ENCODE results near the gene KCNAB2.
"Not testable (repeated sequence)": the region's sequence is repeated elsewhere in the genome, so short reads cannot be mapped to it uniquely, and the experiment has no call there.

KCNAB2 gene

DNA sequence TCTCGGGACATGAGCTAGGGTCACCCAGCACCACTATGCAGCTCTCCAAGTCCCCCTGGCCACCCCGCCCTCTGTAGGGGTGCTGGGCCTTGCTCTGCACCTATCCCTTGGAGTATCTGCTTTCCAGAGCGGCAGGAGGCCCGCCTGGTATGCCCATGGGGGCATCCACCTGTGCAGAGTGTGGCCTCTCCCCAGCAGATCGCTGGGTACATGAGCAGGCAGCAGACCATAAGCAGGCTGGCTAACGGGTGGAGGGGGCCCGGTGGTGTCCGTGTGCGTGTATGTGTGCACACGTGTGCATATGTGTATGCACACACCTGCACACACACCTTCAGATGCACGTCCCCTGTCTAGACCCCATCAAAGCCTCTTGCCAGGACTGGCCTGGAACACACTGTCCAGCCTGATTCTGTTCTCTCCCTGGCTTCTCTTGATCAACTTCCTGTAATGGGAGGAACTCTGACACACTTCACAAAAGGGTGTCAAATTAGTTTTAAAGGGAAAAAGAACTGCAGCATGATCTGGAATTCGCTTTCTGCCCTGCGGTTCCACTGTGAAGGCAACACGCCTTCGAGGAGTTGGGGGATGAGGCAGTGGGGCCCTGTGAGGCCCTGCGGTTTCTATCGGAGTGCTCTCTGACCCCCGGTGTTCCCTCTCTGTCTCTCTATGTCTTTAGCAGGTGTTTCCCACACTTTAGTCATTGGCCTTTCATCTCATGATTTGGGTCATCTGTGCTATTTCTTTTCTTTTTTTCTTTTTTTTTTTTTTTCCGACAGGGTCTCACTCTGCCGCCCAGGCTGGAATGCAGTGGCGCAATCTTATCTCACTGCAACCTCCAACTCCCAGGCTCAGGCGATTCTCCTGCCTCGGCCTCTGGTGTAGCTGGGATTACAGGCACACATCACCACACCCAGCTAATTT is 36.3 kb upstream of the KCNAB2 start:
- DNase-seq (ENCODE audit: insufficient read length, low spot score) (no peak), FAIRE-seq (no peak)

DNA sequence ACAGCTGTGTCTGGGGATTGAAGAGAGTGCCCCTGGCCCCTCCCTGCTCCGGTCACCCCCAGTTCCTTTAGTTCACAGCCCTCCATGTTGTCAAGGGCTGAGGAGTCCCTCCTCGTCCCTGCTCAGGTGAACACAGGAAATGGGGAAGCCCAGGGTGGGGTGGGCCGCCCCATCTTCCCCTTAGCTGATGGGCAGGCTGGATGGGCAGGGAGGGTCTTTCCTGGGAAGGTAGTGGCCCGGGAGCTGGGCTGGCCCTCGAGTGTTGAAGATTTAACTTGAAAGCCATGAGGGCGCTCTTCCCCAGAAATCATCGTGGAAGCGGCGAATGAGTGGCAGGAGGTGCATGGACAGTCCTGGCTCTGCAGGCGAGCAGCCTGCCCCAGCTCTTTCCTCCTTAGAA is 35.1 kb upstream of the KCNAB2 start:
- no peak for FAIRE-seq

DNA sequence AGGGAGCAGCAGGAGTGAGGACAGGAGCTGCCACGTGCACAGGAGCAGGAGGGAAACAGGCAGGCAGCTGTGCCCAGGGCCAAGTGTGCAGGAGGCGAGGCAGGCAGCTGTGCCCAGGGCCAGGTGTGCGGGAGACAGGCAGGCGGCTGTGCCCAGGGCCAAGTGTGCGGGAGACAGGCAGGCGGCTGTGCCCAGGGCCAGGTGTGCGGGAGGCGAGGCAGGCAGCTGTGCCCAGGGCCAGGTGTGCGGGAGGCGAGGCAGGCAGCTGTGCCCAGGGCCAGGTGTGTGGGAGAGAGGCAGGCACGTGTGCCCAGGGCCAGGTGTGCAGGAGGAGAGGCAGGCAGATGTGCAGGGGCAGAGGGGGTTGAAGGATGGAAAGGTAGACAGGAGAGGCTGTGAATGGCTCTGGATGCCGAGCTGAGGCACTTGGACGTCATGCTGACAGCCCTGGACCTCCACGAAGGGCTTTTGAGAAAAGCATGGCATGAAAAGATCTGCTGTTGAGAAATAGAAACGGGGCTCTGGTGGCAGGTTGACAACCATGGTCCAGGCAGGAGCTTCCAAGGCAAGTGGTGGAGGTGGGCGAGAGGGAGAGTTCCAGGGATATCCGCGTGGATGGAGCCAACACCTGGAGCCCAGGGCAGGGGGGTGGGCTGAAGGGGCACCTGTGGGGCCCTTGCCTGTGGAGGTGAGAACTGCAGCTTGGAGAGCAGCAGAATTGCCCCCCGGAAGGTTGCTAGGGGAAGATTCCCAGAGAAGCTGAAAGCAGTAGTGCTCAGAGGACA is 34.3 kb upstream of the KCNAB2 start:
- DNase-seq (ENCODE audit: insufficient read length, low spot score): no peak

More for the DNA sequence above, 35.1 kb upstream of the KCNAB2 start:
- DNase-seq (ENCODE audit: insufficient read length, low spot score): no peak

DNA sequence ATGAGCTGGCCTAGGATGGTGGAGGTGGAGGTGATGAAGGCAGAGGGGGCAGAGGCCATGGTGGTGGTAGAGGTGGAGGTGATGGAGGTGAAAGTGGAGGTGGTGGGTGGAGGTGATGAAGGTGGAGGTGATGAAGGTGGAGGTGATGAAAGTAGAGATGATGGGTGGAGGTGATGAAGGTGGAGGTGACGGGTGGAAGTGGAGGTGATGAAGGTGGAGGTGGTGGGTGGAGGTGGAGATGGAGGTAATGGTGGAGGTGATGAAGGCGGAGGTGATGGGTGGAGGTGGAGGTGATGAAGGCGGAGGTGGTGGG is 33.8 kb upstream of the KCNAB2 start:
- no peak for DNase-seq (ENCODE audit: insufficient read length, low spot score)
- FAIRE-seq: no peak

More for the DNA sequence above, 34.3 kb upstream of the KCNAB2 start:
- no peak for FAIRE-seq

DNA sequence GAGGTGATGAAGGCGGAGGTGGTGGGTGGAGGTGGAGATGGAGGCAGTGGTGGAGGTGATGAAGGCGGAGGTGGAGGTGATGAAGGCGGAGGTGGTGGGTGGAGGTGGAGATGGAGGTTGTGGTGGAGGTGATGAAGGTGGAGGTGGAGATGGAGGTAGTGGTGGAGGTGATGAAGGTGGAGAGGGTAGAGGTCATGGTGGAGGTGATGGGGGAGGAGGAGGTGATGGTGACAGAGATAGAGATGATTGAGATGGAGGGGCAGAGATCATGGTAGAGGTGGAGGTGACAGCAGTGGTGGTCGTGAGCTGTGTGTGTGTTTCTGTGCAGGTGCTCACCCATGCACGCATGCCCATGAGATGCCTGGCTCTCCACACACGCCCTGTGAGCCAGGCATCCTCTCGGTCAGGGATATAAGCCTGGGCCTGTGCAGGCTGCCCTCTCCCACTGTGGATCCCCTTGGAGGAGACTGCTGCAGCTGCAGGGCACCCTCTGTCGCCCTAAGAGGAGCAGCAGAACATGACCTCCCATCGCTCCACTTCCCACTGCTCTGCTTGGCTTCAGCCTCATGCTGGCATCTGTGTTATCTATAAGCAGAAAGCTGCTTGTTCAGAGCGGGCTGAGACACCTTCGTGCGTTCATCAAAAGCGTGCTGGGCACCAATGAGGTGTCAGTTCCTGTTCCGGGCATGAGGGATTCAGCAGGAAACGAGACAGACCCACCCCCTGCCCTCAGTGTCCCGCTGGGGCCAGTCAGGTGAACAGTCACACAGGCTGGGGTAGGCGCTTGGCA is 33.0 kb upstream of the KCNAB2 start:
- DNase-seq (ENCODE audit: insufficient read length, low spot score): no peak
- FAIRE-seq: no peak

DNA sequence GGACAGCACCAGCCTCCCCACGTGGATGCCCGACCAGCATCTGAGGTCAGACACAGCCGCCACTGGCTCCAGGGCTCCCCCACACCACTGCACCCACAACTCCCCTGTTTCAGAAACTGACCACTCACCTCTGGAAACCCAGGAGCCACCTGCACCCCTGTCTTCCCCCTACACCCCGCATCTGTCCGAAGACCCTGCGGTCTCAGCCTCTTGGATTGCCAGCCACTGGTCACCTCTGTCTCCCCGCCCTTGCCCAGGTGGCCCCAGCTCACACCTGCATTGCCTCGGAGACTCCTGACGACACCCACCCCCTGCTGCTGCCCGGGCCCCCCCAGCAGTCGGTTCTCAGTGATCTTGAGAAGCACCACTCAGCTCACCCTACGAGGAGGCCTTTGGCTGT is 32.2 kb upstream of the KCNAB2 start:
- no peak for FAIRE-seq
- DNase-seq (ENCODE audit: insufficient read length, low spot score): no peak

DNA sequence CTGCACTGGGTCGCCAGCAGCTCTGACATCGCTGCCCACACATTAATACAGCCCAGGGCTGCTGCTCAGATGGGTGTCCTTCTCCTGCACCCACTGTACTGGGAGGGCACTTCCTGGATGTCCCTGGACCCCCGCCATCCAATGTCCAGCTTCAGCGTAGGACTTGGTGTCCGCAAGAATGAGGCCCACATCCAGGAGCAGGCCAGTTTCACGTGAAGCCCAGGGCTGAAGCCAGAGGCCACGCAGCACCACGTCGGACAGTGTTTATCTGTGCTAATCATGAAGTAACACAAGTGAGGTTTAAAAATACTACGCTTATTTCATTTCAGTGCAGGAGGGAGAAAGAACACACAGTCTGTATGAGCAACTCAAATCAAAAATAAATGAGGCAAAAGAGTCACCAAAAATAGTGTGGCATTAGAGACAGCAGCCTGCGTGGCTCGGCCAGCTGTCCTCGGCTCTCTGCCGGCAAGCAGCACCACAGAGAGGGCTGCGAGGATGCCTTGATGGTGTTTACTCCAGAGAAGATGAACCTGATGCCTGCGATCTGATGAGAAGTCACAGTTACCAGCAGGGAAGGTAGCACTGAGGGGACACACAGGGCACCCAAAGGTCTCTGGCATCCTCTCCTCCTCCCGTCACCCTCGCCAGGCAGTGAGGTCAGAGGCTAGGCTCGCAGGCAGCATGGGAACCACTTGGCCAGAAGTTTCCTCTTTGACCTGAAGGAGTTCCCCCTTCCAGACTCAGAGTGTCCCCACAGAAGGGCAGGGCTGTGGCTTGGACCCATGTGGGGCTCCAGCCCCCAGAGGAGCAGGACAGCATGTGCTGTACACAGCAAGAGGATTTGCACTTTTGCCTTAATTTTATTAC is 31.3 kb upstream of the KCNAB2 start:
- no peak for DNase-seq (ENCODE audit: insufficient read length, low spot score)
- FAIRE-seq: no peak

DNA sequence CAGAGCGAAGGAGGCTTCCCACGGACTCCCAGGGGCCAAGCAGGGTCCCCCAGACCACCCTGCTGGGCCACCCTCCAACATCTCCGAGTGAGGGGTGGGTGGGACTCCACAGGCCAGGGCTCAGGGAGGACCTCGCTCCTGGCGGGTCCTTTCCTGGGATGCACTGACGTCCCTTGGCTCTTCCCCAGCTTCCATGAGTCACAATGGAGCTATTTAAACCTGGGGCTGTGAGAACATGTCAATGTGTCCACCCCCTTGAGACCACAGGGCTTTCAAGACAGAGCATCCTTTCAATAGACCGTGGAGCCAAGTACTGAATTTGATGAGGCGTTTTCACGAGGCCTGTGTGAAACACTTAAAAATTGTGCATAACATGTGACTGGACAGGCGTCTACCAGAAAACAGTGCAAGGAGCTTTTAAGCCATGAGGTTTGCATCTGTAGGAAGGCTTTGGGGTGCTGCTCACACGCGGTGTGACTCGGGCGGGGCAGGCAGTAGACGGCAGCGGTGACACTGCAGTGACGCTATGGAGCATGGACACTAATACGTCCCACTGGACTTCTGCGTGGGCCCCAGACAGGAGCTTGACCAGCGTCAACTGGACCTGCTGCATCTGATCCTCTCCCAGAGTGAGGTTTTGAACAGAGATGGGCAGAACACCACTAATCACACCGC is 29.4 kb upstream of the KCNAB2 start:
- DNase-seq (ENCODE audit: insufficient read length, low spot score) (peak; percentile 69), FAIRE-seq (no peak)

DNA sequence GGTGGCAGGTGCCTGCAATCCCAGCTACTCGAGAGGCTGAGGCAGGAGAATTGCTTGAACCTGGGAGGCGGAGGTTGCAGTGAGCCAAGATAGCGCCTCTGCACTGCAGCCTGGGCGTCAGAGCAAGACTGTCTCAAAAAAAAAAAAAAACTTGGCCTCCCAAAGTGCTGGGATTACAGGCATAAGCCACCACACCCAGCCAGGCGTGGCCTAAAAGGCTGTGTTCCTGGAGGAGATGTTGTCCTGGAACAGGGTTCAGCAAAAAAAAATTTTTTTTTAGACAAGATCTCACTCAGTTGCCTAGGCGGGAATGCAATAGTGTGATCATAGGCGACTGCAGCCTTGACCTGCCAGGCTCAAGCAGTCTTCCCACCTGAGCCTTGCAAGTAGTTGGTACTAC is 28.0 kb upstream of the KCNAB2 start:
- FAIRE-seq; DNase-seq (ENCODE audit: insufficient read length, low spot score): not testable (repeated sequence)

DNA sequence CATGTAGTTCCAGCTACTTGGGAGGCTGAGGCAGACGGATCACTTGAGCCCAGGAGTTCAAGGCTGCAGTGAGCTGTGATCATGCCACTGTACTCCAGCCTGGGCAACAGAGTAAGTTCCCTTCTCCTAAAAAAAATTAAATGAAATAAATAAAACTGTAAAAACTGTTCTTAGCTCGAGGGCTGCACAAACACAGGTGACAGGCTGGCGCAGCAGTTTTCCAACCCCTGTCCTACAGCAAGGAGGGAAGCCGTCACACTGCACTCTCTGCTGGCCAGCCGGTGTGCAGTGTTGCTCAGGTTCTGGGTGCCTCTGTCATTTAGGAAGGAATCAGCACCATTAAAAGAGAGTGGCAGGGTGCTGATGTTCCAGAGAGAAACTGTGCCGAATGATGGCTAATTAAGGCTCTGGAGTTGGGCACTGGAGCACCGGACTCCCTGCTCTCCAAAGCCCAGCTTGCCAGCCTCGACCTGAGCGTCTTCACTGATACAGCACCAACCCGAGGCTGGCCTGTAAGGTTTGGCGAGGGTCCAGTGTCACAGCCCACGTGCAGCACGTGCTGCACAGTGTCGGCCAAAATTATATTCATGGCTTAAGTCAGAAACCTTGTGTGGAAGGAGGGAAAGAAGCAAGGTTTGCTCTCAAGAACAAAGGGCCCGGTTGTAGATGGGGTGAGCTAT is 26.4 kb upstream of the KCNAB2 start:
- FAIRE-seq: no peak

DNA sequence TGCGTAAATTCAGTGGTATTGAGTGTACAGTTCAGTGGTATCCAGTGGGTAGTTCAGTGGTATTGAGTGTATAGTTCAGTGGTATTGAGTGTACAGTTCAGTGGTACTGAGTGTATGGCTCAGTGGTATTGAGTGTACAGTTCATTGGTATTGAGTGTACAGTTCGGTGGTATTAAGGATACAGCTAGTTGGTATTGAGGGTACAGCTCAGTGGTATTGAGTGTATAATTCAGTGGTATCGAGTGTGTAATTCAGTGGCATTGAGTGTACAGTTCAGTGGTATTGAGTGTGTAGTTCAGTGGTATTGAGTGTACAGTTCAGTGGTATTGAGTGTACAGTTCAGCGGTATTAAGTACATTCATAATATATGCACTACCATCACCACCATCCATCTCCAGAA is 23.5 kb upstream of the KCNAB2 start:
- FAIRE-seq (peak; percentile 4), DNase-seq (ENCODE audit: insufficient read length, low spot score) (no peak)

More for the DNA sequence above, 26.4 kb upstream of the KCNAB2 start:
- no peak for DNase-seq (ENCODE audit: insufficient read length, low spot score)

DNA sequence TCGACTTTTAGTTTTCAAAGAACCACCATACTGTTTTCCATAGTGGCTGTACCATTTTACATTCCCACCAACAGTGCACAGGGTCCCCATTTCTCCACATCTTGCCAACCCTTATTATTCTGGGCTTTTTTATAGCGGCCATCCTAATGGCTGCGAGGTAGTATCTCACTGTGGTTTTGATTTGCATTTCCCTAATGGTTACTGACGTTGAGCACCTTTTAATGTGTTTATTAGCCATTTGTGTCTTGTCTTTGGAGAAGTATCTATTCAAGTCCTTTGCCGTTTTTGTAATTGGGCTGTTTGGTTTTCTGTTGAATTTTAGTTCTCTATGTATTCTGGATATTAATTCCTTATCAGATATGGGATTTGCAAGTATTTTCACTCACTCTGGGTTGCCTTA is 22.3 kb upstream of the KCNAB2 start:
- FAIRE-seq (no peak), DNase-seq (ENCODE audit: insufficient read length, low spot score) (no peak)

DNA sequence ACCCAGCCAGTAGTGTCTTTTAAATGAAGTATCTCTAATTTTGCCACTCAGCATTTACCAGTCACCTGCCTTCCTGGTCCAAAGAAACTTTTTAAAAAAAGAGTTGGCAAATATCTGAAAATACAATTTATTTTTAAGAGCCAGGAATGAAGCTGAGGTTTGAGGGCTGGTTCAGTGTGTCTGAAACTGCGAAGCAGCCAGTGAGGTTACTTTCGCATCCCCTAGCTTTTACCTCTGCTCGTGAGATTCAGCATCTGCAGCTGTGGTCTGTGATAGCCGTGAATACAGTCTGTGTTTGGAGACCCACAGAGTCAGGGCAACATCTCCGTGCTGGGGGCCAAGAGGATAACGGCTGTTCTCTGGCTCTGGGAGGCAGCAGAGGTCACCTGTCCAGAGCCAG is 21.3 kb upstream of the KCNAB2 start:
- FAIRE-seq: no peak
- DNase-seq (ENCODE audit: insufficient read length, low spot score): no peak

DNA sequence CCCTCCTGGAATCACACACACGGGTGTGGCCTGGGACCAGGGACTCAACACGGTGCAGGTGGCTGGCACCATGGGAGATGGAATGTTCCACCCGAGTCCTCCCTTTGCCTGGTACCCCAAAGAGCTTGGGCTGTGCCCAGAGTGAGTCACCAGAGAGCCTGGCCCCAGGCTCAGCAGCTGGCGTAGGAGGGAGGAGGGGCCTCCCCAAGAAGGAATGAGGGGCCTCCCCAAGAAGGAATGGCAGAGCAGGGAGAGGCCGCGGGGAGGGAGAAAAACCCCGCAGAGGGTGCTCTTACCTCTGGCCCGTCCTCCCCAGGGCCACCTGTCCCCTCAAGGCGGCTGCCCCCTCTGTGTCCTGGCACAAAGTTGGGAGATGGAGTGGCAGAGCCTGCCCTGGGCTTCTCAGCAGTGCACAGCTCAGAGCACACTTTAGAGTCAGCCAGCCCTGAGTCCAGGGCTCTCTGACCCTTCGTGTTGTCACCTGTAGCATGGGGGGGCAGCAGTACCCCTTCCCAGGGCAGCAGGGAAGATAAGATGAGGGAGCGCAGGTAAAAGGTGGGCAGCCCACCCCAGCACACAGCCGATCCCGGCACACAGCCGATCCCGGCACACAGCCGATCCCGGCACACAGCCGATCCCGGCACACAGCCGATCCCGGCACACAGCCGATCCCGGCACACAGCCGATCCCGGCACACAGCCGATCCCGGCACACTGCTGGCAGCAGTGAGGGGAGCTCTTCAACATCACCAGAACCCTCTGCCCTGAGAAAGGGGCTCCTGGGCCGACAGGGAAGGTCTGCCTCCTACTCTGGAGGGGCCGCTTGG is 20.2 kb upstream of the KCNAB2 start:
- no peak for FAIRE-seq
- peak; percentile 38 for DNase-seq (ENCODE audit: insufficient read length, low spot score)

DNA sequence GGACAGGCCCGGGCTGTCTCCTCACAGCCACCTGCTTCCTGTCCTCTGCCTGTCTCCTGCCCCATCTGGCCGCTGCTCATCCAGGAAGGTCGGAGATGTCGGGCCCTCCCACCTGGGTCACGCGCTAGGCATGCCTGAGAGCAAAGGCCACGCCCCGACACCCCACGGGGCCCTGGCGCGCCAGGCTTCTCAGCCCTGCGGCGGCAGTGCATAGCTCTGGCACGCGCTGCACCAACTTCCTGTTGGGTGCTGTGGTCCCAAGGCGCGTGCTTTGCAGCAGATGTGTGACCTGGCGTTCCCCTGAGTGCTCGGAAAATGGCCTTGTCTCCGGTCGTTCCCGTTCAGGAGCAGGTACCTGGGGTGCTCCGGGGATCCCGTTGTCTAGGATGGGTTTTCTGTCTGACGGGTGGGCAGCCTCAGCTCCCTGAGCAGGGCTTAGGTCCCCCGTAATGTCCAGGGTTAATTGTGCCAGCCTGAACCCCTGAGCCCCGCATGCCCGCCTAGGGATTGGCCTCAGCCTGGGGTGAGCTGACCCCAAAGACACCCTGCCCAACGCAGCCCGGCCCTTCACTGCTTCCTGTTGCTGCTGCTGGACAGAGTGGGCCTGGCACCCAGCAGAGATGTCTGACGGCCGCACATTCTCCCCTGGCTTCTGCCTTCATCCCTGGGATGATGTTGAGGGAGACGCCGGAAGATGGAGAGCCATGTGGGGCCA is 19.4 kb upstream of the KCNAB2 start:
- FAIRE-seq: no peak
- no peak for DNase-seq (ENCODE audit: insufficient read length, low spot score)

DNA sequence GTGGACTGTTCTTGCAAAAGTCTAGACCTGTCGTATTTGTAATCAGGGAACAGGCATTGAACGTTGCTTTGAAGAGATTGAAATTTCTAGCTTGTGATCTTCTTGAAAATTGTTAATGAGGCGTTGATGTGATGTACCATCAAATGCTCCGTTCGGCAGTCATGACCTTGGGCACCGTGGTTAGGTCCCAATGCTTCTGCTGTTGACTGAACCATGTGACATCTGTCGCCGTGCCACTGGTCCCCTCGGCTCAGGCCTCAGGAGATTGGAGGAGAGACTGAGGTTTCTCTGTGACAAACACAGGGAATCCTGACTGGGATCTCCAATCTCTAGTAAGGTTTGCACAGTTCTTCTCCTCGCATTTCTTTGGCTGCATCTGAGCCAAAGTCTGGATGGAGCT is 18.1 kb upstream of the KCNAB2 start:
- no peak for FAIRE-seq
- no peak for DNase-seq (ENCODE audit: insufficient read length, low spot score)

DNA sequence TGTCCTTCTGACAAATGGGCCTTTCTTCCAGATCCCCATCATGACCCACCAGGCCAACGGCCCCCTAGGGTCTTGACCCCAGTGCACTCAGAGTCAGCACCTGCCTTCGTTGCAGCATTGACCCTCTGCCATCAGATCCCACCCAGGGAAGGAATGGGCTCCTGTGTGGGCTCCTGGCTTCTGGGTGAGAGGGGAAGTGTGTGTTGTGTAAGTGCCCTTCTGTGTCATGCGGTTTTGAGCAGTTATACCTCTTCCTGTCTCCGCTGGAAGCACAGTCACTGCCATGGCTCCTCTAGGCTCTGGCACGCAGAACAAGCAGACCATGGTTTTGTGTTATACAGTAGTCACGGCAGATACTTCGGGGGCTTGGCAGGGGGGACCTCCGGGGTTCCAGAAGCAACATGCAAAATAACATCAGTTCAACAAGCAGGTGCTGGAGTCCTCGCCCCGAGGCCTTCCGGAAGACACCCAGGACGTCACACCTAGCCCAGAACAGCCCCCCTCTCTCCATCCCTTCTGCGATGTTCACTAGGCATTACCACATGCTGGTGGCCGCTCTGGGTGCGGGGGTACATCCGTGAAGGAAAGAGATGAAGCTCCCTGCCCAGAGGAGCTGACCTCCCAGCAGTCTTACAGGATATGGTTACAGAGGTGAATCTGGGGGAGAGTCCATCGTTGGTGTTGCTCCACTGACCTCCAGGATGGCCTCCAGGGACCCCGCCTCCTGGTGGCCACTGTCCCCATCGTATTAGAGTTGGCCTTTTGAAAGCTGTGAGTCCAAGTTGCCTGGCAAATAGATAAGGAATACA is 17.4 kb upstream of the KCNAB2 start:
- FAIRE-seq (no peak), DNase-seq (ENCODE audit: insufficient read length, low spot score) (no peak)

Data from HTR-8/SVneo (cell line).